ENCODE results near the gene PLPPR2. TPM values are rescaled to one million over a fixed set of nuclear protein-coding genes. Genes with fewer than 3 reads are reported as not detected.
"Not testable (repeated sequence)": the region's sequence is repeated elsewhere in the genome, so short reads cannot be mapped to it uniquely, and the experiment has no call there.

Gene PLPPR2, protein sequence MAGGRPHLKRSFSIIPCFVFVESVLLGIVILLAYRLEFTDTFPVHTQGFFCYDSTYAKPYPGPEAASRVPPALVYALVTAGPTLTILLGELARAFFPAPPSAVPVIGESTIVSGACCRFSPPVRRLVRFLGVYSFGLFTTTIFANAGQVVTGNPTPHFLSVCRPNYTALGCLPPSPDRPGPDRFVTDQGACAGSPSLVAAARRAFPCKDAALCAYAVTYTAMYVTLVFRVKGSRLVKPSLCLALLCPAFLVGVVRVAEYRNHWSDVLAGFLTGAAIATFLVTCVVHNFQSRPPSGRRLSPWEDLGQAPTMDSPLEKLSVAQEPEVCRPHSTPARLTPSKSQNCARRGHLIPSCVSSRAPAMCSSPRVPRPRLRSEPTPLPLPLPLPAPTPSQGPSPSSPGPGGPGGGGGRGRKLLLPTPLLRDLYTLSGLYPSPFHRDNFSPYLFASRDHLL
- total RNA-seq (2014; rRNA removed; shearing (Covaris generic)): 10.7 and 12.7 TPM in 2 replicates

DNA sequence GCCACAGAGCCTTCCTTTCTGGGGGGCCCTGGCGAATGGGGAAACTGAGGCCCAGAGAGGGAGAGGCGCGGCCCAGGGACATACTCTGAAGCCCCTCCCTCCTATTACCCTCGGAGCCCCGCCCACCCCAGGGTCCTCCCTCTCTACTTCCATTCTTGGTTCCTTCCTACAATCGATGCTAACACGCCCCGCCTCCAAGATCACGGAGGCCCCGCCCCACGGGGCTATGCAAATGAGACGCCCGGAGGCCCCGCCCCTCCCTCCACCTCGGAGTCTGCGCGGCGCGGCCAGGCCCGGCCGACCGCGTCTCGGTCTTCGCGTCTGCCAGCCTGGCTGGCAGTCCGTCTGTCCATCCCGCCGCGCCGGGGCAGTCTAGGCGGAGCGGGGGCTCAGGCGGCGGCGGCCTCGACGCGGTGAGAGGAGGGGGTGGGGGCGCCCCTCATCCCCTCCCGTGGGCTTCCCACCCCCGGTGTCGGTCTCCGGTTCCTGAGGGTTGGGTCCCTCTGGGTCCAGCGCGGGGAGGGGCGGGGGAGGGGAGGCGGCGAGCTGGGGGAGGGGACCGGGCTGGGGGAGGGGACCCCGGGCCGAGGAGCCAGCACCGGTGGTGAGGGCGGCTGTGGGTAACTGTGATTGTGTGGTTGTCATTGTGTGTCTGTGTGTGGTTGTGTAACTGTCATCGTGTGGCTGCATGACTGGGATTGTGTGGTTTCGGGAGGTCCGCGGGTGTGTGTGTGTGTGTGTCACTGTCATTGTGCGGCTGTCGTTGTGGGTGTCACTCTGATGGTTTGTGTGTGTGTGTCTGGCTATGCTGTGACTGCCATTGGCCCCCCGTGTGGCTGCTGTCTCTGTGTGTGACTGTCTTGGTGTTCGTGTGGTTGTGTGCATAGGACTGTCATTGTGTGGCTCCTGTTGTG, at the start of gene PLPPR2:
PLPPR2 (plus strand) TSS at position 273 of the 914 bp plus-strand sequence. CDS start 2,242 bp downstream, outside the sequence.
- DNase-seq (ENCODE audit: low spot score): peak; percentile 62

DNA sequence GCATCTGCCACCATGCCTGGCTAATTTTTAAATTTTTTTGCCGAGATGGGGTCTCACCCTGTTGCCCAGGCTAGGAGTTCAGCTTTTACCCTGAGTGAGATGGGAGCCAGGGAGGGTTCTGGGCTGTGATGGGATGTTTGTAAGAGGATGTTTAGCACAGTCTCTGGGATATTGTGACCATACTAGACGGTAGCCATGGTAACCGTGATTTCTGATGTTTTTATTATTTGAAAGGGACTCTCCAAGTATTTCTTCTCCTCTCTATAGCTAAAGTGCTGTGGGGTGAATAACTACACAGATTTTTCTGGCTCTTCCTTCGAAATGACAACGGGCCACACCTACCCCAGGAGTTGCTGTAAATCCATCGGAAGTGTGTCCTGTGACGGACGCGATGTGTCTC, 48.9 kb upstream of the PLPPR2 start:
- no peak for DNase-seq (ENCODE audit: low spot score)

DNA sequence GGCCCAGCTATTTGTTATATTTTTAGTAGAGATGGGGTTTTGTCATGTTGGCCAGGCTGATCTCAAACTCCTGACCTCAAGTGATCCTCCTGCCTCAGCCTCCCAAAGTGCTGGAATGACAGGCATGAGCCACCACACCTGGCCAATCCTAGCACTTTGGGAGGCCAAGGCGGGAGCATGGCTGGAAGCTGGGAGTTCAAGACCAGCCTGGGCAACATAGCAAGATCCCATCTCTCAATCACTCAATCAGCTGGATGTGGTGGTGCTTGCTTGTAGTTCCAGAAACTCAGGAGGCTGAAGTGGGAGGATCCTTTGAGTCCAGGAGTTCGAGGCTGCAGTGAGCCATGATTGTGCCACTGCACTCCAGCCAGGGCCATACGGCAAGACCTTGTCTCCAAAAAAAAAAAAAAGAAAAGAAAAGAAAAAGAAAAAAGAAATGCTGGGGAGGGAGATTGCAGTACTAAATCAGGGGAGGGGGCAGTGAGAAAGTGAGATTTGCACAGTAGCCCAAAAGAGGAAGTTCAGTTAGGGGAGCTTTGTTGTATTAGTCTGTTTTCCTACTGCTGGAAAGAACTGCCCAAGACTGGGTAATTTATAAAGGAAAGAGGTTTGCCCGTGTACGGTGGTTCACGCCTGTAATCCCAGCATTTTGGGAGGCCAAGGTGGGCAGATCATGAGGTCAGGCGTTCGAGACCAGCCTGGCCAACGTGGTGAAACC, 34.8 kb upstream of the PLPPR2 start:
- DNase-seq (ENCODE audit: low spot score): not testable (repeated sequence)

DNA sequence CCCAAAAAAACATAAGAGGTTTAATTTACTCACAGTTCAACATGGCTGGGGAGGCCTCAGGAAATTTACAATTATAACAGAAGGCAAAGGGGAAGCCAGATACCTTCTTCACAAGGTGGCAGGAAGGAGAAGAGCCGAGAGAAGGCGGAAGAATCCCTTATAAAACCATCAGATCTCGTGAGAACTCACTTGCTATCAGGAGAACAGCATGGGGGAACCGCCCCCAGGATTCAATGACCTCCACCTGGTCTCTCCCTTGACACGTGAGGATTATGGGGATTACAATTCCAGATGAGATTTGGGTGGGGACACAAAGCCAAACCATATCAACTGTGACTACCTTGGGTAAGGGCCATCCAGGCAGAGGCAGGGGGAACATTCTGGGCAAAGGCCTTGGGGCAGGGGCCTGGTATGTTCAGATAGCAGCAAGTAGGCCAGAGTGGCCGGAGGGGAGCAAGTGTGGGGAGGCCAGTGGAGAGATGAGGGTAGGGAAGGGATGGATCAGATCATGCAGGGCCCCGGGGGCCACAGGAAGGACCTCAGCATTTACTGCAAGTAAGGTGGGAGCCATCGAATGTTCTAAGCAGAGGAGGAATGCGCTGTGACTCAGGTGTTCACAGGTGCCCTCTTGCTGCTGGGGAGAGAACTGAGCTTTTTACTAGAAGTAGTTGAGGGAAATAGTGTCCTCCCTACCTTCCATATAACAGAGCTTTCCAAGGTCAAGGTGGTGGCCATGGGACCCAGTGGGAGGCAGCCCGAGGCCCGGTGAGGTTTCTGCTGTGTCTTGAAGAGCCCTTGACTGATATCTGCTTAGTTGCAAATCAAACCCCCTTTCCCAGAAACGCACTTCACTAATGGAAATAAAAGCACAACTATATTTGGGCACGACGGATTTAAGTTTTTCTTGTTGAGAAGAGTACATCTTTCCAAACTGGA, 33.8 kb upstream of the PLPPR2 start:
- DNase-seq (ENCODE audit: low spot score): no peak

DNA sequence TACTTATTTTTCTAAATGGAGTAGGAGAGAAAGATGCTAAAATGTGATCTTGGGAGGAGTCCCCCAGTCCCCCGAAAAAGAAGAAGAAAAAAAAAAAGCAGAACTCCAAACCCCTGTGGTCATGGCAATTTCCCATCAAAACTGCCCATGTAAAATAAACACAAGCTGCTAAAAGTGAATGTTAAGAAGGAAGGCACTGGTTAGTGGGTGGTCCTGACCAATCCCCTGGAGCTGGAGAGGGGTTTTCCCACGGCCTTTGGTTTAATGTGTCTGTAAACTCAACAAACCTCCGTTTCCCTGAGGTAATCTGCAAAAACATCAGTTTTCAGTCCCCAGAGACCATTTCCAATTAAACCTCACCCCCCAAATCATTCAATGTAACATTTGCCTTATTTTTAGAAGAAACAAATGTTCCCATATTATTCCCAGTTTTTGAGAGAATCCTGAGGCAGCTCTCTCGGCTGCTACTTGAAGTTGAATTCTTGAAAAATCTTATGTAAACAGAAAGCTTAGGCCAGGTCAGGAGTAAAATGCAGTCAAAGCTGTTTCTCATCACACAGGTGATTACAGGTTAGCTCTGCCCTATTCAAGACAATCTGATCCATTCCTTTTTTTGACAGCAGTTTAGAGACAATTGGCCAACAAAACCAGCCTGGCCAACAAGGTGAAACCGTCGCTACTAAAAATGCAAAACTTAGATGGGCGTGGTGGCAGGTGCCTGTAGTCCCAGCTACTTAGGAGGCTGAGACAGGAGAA, 32.8 kb upstream of the PLPPR2 start:
- DNase-seq (ENCODE audit: low spot score): peak; percentile 26

DNA sequence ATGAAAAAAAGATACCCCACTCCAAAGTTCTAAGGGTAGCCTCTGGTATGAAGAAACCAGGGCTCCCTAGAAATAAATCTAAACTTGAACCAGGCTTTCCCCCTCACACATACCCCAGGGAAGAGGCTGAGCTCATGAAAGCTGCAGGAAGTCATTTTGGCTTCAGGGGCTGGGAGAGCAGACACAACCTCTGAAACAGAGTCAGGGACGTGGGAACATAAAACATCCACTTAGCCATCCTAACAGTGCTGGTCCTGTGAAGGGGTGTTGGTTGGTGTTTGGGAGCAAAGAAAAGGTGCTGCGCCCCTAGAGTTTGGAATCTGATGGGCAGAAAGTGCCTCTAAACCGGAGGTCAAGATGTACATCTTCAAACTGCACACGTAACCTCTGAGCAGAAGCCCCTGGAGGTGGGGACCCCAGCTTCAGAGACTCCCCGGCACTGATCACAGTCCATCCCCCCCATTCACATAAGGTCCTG, 31.6 kb upstream of the PLPPR2 start:
- no peak for DNase-seq (ENCODE audit: low spot score)

DNA sequence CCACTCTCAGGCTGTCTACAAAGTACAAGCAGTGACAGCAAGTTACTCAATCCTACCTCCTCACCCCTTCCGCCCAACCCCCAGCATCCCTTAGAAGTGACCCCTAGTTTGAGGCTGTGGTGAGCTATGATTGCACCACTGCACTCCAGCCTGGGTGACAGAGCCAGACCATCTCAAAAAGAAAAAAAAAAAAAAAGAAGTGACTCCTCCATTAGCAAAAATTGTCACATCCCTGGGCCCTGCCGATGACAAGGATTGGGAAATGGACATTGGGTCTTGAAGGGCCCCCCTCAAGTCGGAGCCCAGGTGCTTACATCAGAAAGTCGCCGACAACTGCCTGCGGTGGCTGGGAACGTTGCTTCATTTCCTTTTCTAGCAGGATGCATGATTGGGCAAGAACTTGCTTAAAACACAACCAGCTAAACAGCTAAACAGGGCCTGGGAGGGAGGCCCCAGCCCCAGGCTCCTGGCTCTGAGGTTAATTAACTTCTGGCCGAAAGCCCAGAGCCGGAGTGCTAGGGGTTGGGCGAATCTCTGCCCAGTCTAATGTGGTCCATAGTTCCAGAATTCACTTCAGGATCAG, 31.1 kb upstream of the PLPPR2 start:
- peak; percentile 98 for DNase-seq (ENCODE audit: low spot score)

DNA sequence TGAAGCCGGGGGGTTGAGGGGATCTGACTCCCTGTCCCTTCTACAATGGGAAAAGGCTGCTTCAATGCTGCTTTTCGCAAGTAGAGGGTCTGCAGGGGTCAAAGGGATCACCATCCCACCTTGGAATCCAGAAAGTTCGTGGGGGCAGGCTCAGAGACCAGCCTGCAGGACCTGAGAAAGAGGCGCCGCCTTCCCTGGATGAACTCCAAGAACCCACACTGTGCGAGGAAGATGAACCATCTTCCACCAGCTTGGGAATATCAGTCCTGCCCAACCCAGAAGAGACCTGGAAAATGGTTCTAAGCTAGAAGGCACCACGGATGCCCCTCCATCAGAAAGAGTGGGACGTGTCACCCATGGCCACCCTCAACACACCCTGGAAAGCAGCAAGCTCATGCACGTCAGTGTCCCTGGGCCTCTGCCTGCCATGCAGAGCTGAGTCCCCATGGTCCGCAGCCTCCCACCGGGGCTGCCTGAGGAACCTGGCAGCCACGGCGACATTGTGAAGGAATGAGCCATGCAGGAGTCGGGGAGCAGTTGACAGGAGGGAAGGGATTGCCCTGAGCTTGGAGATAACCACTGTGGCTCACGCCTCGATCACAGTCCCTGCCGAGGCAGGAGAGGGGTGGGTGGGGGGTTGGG, 30.4 kb upstream of the PLPPR2 start:
- DNase-seq (ENCODE audit: low spot score): no peak

DNA sequence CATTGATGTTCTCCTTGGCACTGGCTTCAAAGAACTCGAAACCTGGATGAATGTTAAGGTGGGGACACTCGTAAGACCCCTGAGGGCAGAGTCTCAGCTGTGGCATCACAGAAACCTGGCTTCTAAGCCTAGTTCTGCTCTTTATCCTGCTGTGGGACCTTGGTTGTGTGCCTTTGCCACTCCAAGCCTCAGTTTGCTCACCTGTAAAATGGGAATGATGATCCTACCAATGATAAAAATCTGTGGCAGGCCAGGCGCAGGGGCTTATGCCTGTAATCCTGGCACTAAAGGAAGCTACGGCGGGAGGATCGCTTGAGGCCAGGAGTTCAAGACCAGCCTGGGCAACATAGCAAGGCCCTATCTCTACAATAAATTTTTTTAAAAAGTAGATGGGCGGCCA, 29.7 kb upstream of the PLPPR2 start:
- DNase-seq (ENCODE audit: low spot score): no peak

DNA sequence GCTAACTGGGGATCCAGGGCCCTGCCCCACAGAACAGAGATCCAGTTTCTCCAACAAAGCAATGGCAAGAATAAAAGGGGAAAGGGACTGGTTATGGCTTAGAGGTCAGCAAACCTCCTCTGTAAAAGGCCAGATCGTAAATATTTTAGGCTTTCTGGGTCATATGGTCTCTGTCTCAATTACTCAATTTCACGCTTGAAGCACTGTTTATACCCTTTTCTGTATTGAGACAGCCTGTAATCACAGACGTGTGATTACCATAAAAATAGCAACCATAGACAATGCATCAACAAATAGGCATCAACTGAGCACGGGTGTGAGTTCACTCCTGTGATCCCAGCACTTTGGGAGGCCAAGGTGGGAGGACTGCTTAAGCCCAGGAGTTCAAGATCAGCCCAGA, 25.1 kb upstream of the PLPPR2 start:
- no peak for DNase-seq (ENCODE audit: low spot score)

DNA sequence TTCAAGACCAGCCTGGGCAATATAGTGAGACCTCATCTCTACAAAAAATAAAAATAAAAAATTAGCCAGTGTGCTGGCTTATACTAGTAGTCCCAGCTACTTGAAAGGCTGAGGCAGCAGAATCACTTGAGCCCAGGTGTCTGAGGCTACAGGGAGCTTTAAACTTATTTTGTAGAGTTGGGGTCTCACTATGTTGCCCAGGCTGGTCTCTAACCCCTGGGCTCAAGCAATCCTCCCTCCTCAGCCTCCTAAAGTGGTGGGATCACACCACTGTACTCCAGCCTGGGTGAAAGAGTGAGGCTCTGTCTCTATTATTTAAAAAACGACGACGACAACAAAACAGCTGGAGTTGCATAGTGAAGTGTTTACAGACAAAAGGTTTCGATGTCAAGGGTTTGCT, 23.7 kb upstream of the PLPPR2 start:
- no peak for DNase-seq (ENCODE audit: low spot score)

DNA sequence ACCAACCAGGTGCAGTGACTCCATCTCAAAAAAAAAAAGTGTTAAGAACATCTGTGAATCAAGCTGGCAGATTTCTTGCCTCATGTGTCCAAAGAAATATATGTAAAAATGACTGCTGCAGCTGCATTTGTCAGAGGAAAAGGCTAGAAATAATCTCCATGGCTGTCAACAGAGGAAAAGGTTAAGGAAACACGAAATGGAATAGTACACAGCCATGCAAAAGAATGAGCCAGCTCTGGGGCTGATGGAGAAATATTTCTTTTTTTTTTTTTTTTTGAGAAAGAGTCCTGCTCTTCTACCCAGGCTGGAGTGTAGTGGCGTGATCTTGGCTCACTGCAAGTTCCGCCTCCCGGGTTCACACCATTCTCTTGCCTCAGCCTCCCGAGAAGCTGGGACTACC, 22.4 kb upstream of the PLPPR2 start:
- no peak for DNase-seq (ENCODE audit: low spot score)

DNA sequence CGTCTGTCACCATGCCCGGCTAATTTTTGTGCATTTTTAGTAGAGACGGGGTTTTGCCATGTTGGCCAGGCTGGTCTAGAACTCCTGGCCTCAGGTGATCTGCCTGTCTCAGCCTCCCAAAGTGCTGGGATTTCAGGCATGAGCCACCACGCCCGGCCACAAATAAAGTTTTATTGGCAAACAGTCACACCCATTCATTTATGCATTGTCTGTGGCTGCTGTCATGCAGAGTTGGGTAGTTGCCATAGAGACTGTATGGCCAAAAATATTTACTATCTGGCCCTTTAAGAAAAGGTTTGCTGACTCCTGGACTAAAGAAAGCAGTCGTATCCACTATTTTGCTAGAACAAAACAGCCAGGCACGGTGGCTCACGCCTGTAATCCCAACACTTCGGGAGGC, 21.4 kb upstream of the PLPPR2 start:
- not testable (repeated sequence) for DNase-seq (ENCODE audit: low spot score)

DNA sequence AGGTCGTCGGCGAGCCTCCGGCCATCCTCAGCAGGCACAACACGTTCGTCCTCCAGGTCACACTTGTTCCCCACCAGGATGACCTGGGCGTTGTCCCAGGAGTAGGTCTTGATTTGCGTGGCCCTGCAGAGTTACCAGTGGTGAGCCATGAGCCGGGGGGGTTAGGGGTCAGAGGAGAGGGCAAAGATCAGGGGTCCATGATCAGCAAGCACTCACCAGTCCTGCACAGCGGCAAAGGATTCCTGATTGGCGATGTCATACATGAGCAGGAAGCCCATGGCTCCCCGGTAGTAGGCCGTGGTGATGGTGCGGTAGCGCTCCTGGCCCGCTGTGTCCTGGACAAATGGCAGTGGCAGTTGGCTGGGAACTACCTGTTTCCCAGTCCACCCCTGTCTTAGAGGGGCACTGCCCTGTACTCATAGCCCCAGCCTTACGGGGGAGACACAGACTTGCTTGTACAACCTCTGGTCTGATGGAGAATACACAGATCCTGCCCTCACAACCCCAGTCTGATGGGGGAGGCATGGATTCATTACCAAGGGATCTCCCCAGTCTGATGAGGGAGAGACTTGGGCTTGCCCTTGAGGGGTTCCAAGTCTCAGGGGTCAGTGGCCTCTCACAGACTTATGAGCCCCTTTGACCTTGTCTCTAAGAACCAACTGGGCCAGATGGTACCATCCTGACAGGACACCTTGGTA, 19.6 kb upstream of the PLPPR2 start:
- DNase-seq (ENCODE audit: low spot score): no peak

DNA sequence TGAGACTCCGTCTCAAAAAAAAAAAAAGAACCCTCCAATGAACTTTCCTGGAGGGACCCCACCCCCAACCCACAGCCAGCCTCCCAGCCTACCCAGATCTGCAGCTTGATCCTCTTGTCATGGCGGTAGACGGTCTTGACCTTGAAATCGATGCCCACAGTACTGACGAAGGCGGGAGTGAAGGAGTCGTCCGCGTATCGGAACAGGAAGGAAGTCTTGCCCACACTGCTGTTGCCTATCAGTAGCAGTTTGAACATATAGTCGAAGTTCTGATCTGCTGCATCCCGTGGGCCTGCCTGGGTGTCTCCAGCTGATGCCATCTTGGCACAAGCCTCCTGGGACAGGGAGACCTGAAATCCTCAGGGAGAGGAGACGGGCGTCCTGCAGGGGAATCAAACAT, 18.2 kb upstream of the PLPPR2 start:
- DNase-seq (ENCODE audit: low spot score): no peak

DNA sequence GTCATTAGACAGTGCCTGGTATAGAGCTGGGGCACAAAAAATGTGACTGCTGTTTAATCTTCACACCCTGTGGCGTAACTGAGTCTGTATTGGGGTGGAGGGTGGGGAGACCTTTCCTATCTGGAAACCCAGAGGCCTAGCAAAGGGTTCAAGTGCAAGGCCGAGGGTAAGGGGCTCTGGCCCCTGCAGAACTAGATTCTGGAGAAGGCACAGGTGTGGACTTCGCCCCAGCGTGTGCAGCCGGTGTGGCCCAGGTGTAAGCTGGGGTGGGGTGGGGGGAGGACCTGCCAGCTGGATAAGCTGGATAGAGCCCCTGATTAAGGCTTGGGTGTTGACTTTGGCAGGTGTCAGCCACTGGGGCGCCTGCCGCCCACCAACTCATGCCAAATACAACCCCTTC, 17.1 kb upstream of the PLPPR2 start:
- no peak for DNase-seq (ENCODE audit: low spot score)

DNA sequence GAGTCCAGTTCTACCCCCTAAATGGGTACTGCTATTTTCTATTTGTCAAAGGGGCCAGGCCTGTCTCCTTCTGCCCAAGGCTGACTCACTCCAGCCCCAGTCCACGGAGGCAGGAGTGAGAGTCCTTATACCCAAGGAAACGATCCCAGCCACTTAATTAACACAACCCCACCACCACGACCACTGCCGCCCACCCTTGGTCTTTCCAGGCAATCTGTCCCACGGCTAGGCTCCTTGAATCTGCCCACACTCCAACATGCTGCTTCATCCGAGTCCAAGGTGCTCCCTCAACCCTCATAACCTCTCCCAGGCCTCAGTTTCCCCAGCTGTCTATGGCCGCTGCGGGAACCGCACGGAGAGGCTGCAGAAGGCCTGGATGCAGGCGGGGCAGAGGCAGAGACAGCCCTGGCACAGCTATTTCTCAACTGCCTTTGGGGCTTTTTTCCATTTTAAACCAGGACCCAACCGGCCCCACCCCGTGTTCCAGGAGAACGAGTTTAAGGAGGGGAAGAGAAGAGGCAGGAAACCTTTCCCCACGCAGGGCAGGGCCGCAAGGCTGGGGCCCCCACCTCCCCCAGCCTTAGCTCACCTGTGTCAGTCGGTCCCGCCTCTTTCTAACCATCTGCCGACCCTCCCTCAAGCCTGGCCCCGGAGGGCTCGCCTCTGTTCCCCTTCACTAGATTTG, 16.5 kb upstream of the PLPPR2 start:
- no peak for DNase-seq (ENCODE audit: low spot score)
